Measurements from ENCODE around the gene OGDH. TPM values are rescaled to one million over a fixed set of nuclear protein-coding genes. Genes with fewer than 3 reads are reported as not detected.
"Not testable (repeated sequence)": the region's sequence is repeated elsewhere in the genome, so short reads cannot be mapped to it uniquely, and the experiment has no call there.

Gene OGDH
- polyA plus RNA-seq, 1 donor from 2014 or later, result 26.6 TPM

- Mint-ChIP-seq H3K27me3 (no peaks in the 10 kb centered on the region), H3K27ac (no peak overlapping the region), H3K9me3 (no peaks in the 10 kb centered on the region), H3K36me3 (peaks cover 6% of the 10 kb centered on the region), H3K4me3 (no peak overlapping the region), H3K4me1 (peaks cover 0 to 3% (median 1%) of the 10 kb centered on the region in 3 donors)
Measured at GRCh38 chr7:44727158-44727936, 120.9 kb downstream of the OGDH start.

GRCh38 chr7:44727937-44728262 lies 121.5 kb downstream of the OGDH start:
- H3K36me3 Mint-ChIP-seq, result peaks cover 6% of the 10 kb centered on the region
- H3K27ac Mint-ChIP-seq, result no peak overlapping the region
- H3K4me3 Mint-ChIP-seq, result no peak overlapping the region
- H3K4me1 Mint-ChIP-seq, result peaks cover 0 to 3% (median 1%) of the 10 kb centered on the region in 3 donors
- H3K27me3 Mint-ChIP-seq, result no peaks in the 10 kb centered on the region
- no peaks in the 10 kb centered on the region for H3K9me3 Mint-ChIP-seq

- Mint-ChIP-seq H3K36me3 (peaks cover 6% of the 10 kb centered on the region), H3K4me3 (no peak overlapping the region)
Measured at GRCh38 chr7:44729949-44730590, 123.6 kb downstream of the OGDH start.

GRCh38 chr7:44732971-44733370 lies 126.5 kb downstream of the OGDH start:
- H3K36me3 Mint-ChIP-seq, H3K4me1 Mint-ChIP-seq, H3K27ac Mint-ChIP-seq, H3K27me3 Mint-ChIP-seq, H3K4me3 Mint-ChIP-seq, H3K9me3 Mint-ChIP-seq: not testable (repeated sequence)

More at GRCh38 chr7:44729949-44730590, 123.6 kb downstream of the OGDH start:
- H3K27ac Mint-ChIP-seq, result no peak overlapping the region
- H3K9me3 Mint-ChIP-seq, result no peaks in the 10 kb centered on the region
- peaks cover 0 to 4% (median 3%) of the 10 kb centered on the region in 3 donors for H3K4me1 Mint-ChIP-seq
- H3K27me3 Mint-ChIP-seq, result no peaks in the 10 kb centered on the region

- Mint-ChIP-seq H3K4me1 (peaks cover 0 to 6% (median 3%) of the 10 kb centered on the region in 3 donors), H3K27ac (no peak overlapping the region), H3K36me3 (peaks cover 2% of the 10 kb centered on the region), H3K27me3 (no peaks in the 10 kb centered on the region), H3K9me3 (no peaks in the 10 kb centered on the region), H3K4me3 (no peak overlapping the region)
Measured at GRCh38 chr7:44733708-44734481, 127.5 kb downstream of the OGDH start.

GRCh38 chr7:44735403-44736165 lies 129.2 kb downstream of the OGDH start:
- Mint-ChIP-seq H3K36me3 (no peaks in the 10 kb centered on the region), H3K27ac (peak overlapping the region in 1 of 3 donors; percentile 35), H3K9me3 (no peaks in the 10 kb centered on the region), H3K27me3 (no peaks in the 10 kb centered on the region), H3K4me1 (peaks cover 0 to 6% (median 0%) of the 10 kb centered on the region in 3 donors), H3K4me3 (no peak overlapping the region)

- Mint-ChIP-seq H3K27ac (peak overlapping the region in 1 of 3 donors; percentile 78), H3K27me3 (no peaks in the 10 kb centered on the region), H3K4me1 (peaks cover 0 to 6% (median 0%) of the 10 kb centered on the region in 3 donors), H3K4me3 (no peak overlapping the region), H3K36me3 (no peaks in the 10 kb centered on the region), H3K9me3 (no peaks in the 10 kb centered on the region)
Measured at GRCh38 chr7:44736896-44737295, 130.5 kb downstream of the OGDH start.

GRCh38 chr7:44738051-44738723 lies 131.8 kb downstream of the OGDH start:
- H3K27me3 Mint-ChIP-seq, result no peaks in the 10 kb centered on the region
- H3K4me3 Mint-ChIP-seq, result no peak overlapping the region
- no peaks in the 10 kb centered on the region for H3K9me3 Mint-ChIP-seq
- H3K36me3 Mint-ChIP-seq, result no peaks in the 10 kb centered on the region
- H3K27ac Mint-ChIP-seq, result no peak overlapping the region
- peaks cover 0 to 7% (median 0%) of the 10 kb centered on the region in 3 donors for H3K4me1 Mint-ChIP-seq

DNA sequence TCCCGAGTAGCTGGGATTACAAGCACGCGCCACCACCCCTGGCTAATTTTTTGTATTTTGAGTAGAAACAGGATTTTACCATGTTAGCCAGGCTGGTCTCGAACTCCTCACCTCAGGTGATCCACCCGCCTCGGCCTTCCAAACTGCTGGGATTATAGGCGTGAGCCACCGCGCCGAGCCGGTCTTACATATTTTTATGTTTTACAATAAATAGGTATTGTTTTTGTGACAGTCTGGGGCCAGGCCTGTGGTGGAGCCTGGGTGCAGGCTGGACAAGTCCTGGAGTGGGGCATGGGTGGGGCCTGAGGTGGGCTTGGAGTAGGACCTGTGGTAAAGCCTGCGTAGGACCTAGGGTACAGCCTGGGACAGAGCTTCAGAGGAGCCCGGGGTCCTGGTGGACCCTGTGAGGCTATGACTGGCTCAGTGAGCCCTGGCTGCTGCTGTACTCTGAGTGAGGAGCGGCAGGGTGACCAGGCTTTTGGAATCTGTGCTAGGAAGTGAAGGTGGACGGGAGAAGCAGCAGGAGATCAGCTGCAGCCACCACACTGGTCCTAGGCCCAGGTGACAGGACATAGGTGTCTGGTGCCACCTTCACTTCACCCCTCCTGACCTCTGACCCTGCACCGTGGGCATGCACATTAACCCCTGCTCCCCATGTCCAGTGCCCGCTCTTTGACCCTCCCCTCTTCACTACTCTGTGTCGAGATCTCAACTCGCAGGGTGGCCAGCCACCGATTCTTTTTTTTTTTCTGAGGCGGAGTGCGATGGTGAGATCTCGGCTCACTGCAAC lies 132.6 kb downstream of the OGDH start:
- Mint-ChIP-seq H3K4me1 (peaks cover 0 to 10% (median 6%) of the 10 kb centered on the region in 3 donors), H3K36me3 (no peaks in the 10 kb centered on the region), H3K4me3 (no peak overlapping the region), H3K27me3 (no peaks in the 10 kb centered on the region), H3K9me3 (no peaks in the 10 kb centered on the region), H3K27ac (peak overlapping the region in 2 of 3 donors; percentile 0 to 43)

DNA sequence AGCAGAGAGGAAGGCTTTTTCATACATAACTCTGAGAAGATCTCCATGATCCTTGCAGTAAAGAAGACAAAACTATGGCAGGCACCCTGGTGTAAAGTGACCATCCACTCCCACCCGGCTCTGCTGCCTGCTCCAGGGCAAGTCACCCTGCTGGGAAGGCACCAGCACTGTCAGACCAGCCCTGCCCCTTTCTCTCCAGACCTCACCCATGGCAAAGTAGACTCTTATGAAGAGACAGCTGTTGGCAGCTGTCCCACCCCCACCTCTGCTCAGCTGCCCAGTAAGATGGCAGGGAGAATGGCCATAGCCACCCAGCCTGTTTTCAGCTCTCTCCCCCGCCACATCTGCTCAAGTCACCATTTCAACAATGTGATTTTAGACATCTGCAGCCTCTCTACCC lies 133.6 kb downstream of the OGDH start:
- Mint-ChIP-seq H3K27ac (peak overlapping the region in 2 of 3 donors; percentile 0 to 43), H3K27me3 (no peaks in the 10 kb centered on the region), H3K36me3 (no peaks in the 10 kb centered on the region), H3K4me3 (no peak overlapping the region), H3K9me3 (no peaks in the 10 kb centered on the region), H3K4me1 (peaks cover 0 to 12% (median 7%) of the 10 kb centered on the region in 3 donors)

DNA sequence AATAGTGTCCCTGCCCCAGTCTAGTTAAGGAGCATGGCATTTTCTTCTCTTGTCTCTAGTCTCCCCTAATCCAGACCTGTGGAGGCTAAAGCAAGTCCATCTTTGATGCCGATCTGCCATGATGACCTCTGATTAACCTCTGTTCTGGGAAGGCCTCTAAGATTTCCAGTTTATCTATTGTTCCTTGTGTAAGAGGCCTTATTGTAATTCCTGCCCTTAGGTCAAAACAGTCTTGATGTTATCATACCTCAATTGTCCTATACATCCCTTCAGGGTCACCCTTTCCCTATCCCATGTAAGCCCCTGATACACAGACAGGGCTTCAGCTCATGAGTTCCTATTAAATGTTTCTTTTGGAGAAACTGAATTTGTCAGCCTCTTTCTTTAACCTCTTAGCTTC lies 137.3 kb downstream of the OGDH start:
- Mint-ChIP-seq H3K4me3 (no peak overlapping the region), H3K27ac (no peak overlapping the region), H3K36me3 (peaks cover 2% of the 10 kb centered on the region), H3K27me3 (no peaks in the 10 kb centered on the region), H3K9me3 (no peaks in the 10 kb centered on the region), H3K4me1 (peaks cover 3 to 18% (median 8%) of the 10 kb centered on the region in 3 donors)

DNA sequence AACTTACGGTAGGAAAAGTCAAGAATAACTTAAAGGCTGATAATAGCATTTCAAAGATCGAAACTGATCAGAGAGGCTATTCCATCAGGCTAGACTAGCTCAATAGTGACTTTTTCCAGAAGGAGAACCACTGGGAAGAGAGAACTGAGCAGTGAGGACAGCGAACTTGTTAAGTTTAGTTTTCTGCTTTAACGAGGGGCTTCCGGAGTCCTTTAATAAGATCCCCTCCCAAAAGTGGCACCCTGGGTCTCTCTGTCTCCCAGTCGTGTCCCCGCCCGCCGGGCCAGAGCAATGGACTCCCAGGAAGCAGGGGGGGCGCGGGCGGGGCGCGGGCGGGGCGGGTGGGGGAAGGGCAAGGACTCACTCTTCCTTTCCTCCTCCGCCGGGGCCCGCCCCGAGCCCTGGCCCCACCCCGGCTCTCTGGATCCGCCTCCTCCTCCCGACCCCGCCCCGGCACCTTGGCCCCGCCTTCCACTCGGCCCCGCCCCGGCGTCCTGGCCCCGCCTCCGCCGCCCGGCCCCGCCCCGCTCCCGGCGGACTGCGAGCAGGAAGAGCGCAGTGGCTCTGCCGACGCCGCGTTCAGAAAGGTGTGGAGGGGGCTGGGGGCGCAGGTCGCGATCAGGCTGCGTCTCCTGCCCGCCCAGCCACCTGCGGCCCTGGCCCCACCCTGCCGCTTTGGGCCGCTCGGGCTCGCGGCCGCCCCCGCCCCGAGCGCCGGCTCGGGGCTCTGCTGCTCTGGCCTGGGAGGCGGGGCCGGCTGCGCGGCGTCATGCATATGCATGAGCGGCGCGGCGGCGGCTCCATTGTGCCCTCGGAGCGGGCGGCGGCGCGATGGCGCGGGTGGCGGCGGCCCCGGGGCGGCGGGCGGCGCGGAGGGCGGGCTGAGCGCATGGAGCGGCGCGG lies 141.9 kb downstream of the OGDH start, which contains the start of gene ZMIZ2:
ZMIZ2 (plus strand) TSS at position 803 of the 903 bp plus-strand sequence. CDS start 7,403 bp downstream, outside the sequence.
- Mint-ChIP-seq H3K27me3 (no peaks in the 10 kb centered on the region), H3K9me3 (no peaks in the 10 kb centered on the region), H3K4me3 (peak within 1 kb of the TSS; percentile 85 to 95 (median 92)), H3K27ac (peak within 1 kb of the TSS; percentile 98 to 99 (median 99)), H3K36me3 (peaks cover 3% of the 10 kb centered on the region), H3K4me1 (peaks cover 28 to 41% (median 39%) of the 10 kb centered on the region in 3 donors)
